Lung (tissue), 12 donors: ENCODE results near the gene ORC3. TPM values are rescaled to one million over a fixed set of nuclear protein-coding genes. Genes with fewer than 3 reads are reported as not detected.
"Not testable (repeated sequence)": the region's sequence is repeated elsewhere in the genome, so short reads cannot be mapped to it uniquely, and the experiment has no call there.

ENCODE experiments used
- ATAC-seq: fragments of 200-7000 bp; cut with Tn5 transposase; one replicate; pipeline ENCODE4 v1.9.1; 2020; ENCODE audit warnings: moderate number of reproducible peaks; ENCODE audit not compliant: insufficient read depth, low FRiP score
- DNase-seq, 3 donors: peaks; one replicate each; pipeline ENCODE4 v3.0.0-alpha.2; 2013 to 2017
- H3K27ac ChIP-seq, 2 donors: one replicate each; pipeline ENCODE4 v1.5.1; 2013; ENCODE audit warnings: mild to moderate bottlenecking in 2 of 2, moderate library complexity in 2 of 2, control low read depth in 1 of 2, inconsistent platforms in 1 of 2, low read depth in 1 of 2, low read length in 1 of 2
- H3K27me3 ChIP-seq, 3 donors: one replicate each; pipeline ENCODE4 v1.5.1; 2013; ENCODE audit warnings: low read length in 2 of 3; ENCODE audit not compliant: control insufficient read depth in 3 of 3, insufficient read depth in 3 of 3
- H3K36me3 ChIP-seq, 4 donors: one replicate each; pipeline ENCODE4 v1.5.1; 2013; ENCODE audit warnings: low read length in 4 of 4, mild to moderate bottlenecking in 1 of 4, moderate library complexity in 1 of 4; ENCODE audit not compliant: control insufficient read depth in 4 of 4, insufficient read depth in 4 of 4
- H3K4me1 ChIP-seq, 5 donors: one replicate each; pipeline ENCODE4 v1.5.1; 2013; ENCODE audit warnings: low read length in 5 of 5, mild to moderate bottlenecking in 2 of 5, moderate library complexity in 1 of 5; ENCODE audit not compliant: control insufficient read depth in 5 of 5, insufficient read depth in 5 of 5
- H3K4me3 ChIP-seq: one replicate; pipeline ENCODE4 v1.5.1; 2013; ENCODE audit warnings: mild to moderate bottlenecking, control low read depth, moderate library complexity
- H3K9ac ChIP-seq, 2 donors: one replicate each; pipeline ENCODE4 v1.5.1; 2013; ENCODE audit warnings: low read length in 2 of 2, control low read depth in 1 of 2; ENCODE audit not compliant: insufficient read depth in 1 of 2
- H3K9me3 ChIP-seq, 4 donors: one replicate each; pipeline ENCODE4 v1.5.1; 2013; ENCODE audit warnings: low read length in 3 of 4, mild to moderate bottlenecking in 1 of 4, moderate library complexity in 1 of 4; ENCODE audit not compliant: control insufficient read depth in 4 of 4, insufficient read depth in 3 of 4
- CTCF ChIP-seq: IDR thresholded peaks from 2 replicates; pipeline ENCODE4 v1.5.1; 2012; ENCODE audit warnings: mild to moderate bottlenecking; ENCODE audit errors: control extremely low read depth, extremely low read depth
- WGBS, 2 donors: extraction: QIAGEN DNeasy Blood & Tissue Kit; methylation state at CpG; one replicate each; pipeline ENCODE4 v1.1.7; 2013; 5-methylcytosine and 5-hydroxymethylcytosine counted together
- polyA plus RNA-seq, 2 donors: library from polyadenylated mRNA; stranded (reverse); fragments of 200-250 nt; gene quantifications; one replicate each; pipeline ENCODE4 v1.2.1, GENCODE V29; 2013
- total RNA-seq, 2 donors: library from RNA; depleted of rRNA in 1 of 2; stranded (reverse); fragments of >200 nt in 1 of 2; gene quantifications; one replicate each; pipeline ENCODE4 v1.2.1, GENCODE V29; 2014 to 2021
- donor health status: control.
- donor health status: control.
- donor health status: Bipolar disorder and iron deficiency.
- donor health status: healthy.
- donor health status: DM: yes; HTN: yes; CAD: no.

ORC3 gene
- total and polyA plus RNA-seq, 4 donors = 12.0 to 30.3 (median 16.8) TPM

GRCh38 chr6:87684895-87685654, 95.1 kb downstream of the ORC3 start:
- no peak overlapping the region for H3K27ac ChIP-seq
- no peak overlapping the region for H3K4me3 ChIP-seq
- DNase-seq = peak; percentile 31 to 84 (median 69)
- TF ChIP-seq CTCF = no peak
- H3K27me3 ChIP-seq = no peaks in the 10 kb centered on the region
- peaks cover 0 to 2% (median 0%) of the 10 kb centered on the region in 4 donors for H3K9me3 ChIP-seq
- WGBS, 2 donors = 63 to 83% methylated on average over 1 of the region's 1 CpG
- H3K4me1 ChIP-seq = peaks cover 0 to 16% (median 9%) of the 10 kb centered on the region in 5 donors
- ATAC-seq = no peak
- peaks cover 0 to 1% (median 0%) of the 10 kb centered on the region in 4 donors for H3K36me3 ChIP-seq
- peak overlapping the region in 1 of 2 donors; percentile 42 for H3K9ac ChIP-seq

- H3K27me3 ChIP-seq, H3K4me3 ChIP-seq, DNase-seq, H3K9ac ChIP-seq, H3K9me3 ChIP-seq, H3K27ac ChIP-seq, H3K36me3 ChIP-seq, ATAC-seq: not testable (repeated sequence)
- H3K4me1 ChIP-seq = peaks cover 4 to 20% (median 12%) of the 10 kb centered on the region in 5 donors
- 77 to 83% methylated on average over 11 of the region's 11 CpGs for WGBS, 2 donors
Observed at GRCh38 chr6:87686636-87687205, 96.8 kb downstream of the ORC3 start.

GRCh38 chr6:87687296-87687695, 97.4 kb downstream of the ORC3 start:
- H3K9me3 ChIP-seq = peaks cover 0 to 2% (median 0%) of the 10 kb centered on the region in 4 donors
- H3K9ac ChIP-seq = no peak overlapping the region
- peaks cover 0 to 1% (median 0%) of the 10 kb centered on the region in 4 donors for H3K36me3 ChIP-seq
- peak in 2 of 3 donors; percentile 42 to 49 for DNase-seq
- H3K4me1 ChIP-seq = peaks cover 6 to 23% (median 13%) of the 10 kb centered on the region in 5 donors
- ATAC-seq = no peak
- no peak for TF ChIP-seq CTCF
- no peak overlapping the region for H3K27ac ChIP-seq
- no peaks in the 10 kb centered on the region for H3K27me3 ChIP-seq
- no peak overlapping the region for H3K4me3 ChIP-seq
- WGBS, 2 donors = 73 to 87% methylated on average over 3 of the region's 3 CpGs

- not testable (repeated sequence) for H3K36me3 ChIP-seq, ATAC-seq, H3K9ac ChIP-seq, H3K27me3 ChIP-seq, H3K9me3 ChIP-seq, H3K4me3 ChIP-seq, H3K27ac ChIP-seq, DNase-seq
- WGBS, 2 donors = 88 to 97% methylated on average over 9 of the region's 9 CpGs
- H3K4me1 ChIP-seq = peaks cover 6 to 19% (median 13%) of the 10 kb centered on the region in 5 donors
Observed at GRCh38 chr6:87687893-87688292, 98.0 kb downstream of the ORC3 start.
